HK-2 (cell line): ENCODE results near the gene TMPRSS11E.
"Not testable (repeated sequence)": the region's sequence is repeated elsewhere in the genome, so short reads cannot be mapped to it uniquely, and the experiment has no call there.

Source experiments
- DNase-seq: peaks from one replicate; pipeline ENCODE4 v3.0.0-alpha.2; 2018; ENCODE audit not compliant: unreplicated experiment

TMPRSS11E gene

GRCh38 chr4:68447201-68447600 lies at the start of gene TMPRSS11E:
TSS of gene TMPRSS11E (plus strand) at chr4:68447463. CDS start at chr4:68447513, 50 bp downstream.
- DNase-seq: no peak

GRCh38 chr4:68399306-68399705 lies 48.0 kb upstream of the TMPRSS11E start:
- no peak for DNase-seq

- no peak for DNase-seq
These were observed 46.0 kb upstream of the TMPRSS11E start for GRCh38 chr4:68401231-68401630.

DNA sequence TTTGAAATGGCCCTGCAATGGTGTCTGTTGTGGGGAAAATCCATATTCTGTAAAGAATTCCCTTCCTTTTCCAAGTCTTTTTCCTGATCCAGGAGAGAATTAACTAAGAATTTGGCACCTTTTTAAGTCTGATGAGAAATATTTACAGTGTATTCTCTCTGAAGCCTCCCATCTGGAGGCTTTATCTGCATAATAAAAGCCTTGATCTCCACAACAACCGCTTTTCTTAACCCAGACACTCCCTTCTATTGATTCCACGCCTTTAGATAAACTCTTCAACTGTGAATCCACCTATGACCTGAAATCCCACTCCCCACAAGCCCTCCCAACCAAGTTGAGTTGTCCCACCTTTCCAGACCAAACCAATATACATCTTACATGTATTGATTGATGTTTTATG lies 43.1 kb upstream of the TMPRSS11E start:
- DNase-seq: no peak

GRCh38 chr4:68405718-68406478 lies 41.4 kb upstream of the TMPRSS11E start:
- DNase-seq: not testable (repeated sequence)

DNA sequence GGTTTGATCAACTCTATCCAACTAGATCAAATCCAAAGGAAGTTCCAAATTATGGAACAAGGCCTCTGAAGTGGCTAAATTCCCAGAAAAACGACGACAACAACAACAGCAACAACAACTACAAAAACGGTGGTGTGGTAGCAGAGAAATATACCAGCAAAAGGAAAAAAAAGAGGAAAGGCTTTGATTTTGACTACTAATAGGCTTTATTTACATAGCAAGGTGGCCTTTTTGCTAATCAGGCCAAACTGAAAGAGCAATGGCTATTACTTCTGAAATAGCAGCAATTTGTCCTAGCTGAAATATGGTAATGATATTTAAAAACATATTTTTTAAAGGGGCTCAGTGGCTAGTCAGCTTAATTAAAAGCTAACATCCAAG lies 40.8 kb upstream of the TMPRSS11E start:
- DNase-seq: no peak

DNA sequence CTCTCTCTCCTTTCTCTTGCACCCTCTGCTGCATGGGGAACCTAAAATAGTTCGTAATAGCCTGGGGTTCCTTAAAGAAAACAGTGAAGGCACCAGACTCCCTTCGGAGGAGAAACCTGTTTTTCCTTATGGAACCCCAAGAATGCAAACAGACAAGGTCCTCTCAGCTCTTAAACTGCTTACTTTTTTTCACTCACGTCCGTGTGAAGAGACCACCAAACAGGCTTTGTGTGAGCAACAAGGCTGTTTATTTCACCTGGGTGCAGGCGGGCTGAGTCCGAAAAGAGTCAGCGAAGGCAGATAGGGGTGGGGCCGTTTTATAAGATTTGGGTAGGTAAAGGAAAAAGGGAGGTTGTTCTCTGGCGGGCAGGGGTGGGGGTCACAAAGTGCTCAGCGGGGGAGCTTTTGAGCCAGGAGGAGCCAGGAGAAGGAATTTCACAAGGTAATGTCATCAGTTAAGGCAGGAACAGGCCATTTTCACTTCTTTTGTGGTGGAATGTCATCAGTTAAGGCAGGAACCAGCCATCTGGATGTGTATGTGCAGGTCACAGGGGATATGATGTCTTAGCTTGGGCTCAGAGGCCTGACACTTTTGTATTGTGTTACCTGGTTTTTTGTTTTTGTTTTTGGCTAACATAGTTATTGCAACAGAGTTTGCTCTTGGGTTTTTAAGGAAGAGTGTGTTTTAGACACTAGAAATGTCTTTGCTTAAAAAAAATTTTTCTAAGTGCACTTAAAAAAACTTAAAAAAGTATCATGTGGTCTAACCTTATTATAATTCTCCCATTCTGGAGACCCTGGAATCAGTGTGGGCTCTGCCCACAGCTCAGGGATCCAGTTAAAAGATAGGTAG lies 40.0 kb upstream of the TMPRSS11E start:
- not testable (repeated sequence) for DNase-seq

DNA sequence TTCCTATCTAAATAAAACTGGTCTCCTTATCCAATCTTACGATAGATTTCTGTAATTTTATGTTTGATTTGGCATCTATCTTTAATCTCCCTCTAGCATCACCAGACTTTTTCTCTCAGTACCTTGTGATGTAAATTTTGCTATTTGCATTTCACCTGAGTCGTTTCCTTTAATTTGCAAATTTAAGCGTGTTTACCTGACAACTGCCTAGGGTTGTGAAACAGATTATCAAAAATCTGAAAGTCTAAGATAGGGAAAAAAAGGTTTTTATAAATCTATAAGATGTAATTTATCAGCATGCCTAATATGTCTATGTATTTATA lies 39.4 kb upstream of the TMPRSS11E start:
- DNase-seq: no peak

- DNase-seq: no peak
These were observed 37.1 kb upstream of the TMPRSS11E start for GRCh38 chr4:68410149-68410548.

- DNase-seq: no peak
These were observed 36.6 kb upstream of the TMPRSS11E start for GRCh38 chr4:68410643-68411042.

DNA sequence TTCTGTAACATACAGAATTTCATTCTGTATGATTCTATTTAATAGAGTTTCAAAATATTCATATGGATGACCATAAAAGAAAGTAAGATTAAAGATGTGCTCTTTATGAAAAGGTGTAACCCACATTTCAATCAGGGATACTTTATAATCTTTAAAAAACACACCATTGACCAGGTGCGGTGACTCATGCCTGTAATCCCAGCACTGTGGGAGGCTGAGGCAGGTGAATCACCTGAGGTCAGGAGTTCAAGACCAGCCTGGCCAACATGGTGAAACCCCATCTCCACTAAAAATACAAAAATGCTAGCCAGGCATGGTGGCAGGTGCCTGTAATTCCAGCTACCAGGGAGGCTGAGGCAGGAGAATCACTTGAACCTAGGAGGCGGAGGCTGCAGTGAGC lies 35.2 kb upstream of the TMPRSS11E start:
- not testable (repeated sequence) for DNase-seq

- DNase-seq: no peak
These were observed 30.7 kb upstream of the TMPRSS11E start for GRCh38 chr4:68416591-68416990.

GRCh38 chr4:68426516-68426915 lies 20.7 kb upstream of the TMPRSS11E start:
- DNase-seq: no peak

DNA sequence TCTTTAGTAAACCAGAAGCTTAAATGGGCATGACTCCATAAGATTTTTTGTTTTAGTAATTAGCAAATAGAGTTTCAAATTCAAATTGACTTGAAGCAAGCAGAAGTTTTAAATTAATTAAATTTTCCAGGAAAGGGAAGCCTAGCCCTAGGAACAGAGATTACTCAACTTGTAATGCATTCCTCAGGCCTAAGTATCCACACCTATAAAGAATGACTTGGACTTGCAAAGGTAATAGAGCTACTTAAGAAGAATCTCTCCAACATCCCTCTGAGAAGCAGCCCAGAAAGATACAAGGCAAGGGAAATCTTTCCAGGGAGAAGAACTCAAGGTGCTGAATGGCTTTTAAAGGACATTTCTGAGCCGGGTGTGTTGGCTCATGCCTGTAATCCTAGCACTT lies 16.9 kb upstream of the TMPRSS11E start:
- DNase-seq: no peak

DNA sequence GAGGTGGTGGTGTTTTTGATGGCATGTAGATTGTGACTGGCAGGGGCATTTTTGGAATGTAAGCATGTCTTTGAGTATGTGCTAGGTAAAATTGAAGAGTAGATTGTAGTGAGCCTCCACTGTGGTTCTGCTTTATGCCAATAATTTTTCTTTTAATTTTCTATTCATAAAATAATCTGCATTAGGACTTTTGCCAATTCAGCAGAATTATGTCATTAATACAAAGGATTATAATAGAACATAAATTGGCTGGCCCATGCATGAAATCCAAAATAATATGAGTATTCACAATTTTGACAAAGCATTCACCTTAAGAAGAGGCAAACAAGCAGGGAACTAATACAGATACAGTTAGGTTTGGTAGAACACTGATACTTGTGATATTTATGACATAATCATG lies 14.9 kb upstream of the TMPRSS11E start:
- DNase-seq: no peak

GRCh38 chr4:68433582-68433981 lies 13.7 kb upstream of the TMPRSS11E start:
- no peak for DNase-seq

DNA sequence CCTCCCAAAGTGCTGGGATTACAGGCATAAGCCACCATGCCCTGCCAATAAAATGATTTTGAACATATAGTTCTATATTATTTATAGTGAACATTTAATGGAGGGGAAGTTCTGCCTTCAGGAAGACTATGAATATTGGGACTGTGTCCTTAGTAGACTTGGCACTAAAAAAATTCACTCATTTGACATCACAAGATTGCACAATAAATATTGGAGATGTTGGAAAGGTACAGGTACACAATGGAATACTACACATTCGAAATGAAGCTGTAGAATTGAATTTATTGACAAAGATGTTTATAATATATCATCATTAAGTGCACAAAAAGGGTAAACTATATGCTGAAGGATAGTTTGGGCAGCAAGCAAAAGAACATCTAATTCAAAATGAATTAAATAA lies 13.0 kb upstream of the TMPRSS11E start:
- no peak for DNase-seq

DNA sequence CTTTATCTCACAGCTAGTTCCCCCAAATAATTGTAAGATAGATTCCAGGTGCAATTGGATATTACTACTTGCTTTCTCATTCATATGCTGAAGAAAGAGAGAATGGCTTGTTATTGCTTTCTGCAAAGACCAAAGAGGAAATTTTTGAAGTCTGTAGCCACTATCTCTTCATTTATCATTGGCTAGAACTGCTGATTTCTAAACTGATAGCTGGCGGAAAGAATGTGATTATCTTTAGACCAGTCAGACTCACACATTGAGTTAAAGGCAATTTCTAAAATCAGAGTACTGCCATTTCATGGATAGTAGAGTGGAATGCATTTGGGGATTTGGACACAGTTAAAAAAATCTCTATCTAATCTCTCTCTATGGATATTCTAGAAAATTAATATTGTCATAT lies 12.4 kb upstream of the TMPRSS11E start:
- no peak for DNase-seq

GRCh38 chr4:68445111-68445510 lies 2.2 kb upstream of the TMPRSS11E start:
- no peak for DNase-seq

GRCh38 chr4:68451246-68452211 lies 4.3 kb downstream of the TMPRSS11E start:
- no peak for DNase-seq

DNA sequence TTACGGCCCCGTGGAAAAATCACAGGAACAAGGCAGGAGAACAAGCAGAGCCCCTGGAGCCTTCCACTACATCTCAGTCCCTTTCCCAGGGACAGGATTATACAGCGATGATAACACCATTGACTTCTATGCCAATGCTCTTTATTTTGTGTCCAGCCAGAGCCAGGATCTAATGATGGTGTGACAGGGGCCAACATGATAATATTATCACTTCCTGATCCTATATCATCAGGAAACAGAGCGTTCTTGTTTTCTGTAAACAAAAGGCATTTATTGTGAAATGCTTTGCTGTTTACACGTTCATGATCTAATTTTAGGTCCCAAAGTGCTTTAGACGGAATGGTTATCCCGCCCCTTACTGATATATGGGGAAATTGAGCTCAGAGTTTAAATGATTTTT lies 12.8 kb downstream of the TMPRSS11E start:
- DNase-seq: no peak

GRCh38 chr4:68461790-68462189 lies 14.5 kb downstream of the TMPRSS11E start:
- no peak for DNase-seq
